Measurements from ENCODE around the gene LHX6.

- TF ChIP-seq TEAD4 (IDR thresholded peaks at IDR 0.05) (no peak), YY1 (IDR thresholded peaks at IDR 0.05; ENCODE audit: low read depth) (no peak), EP300 (IDR thresholded peaks at IDR 0.05; ENCODE audit: borderline replicate concordance) (no peak), RAD21 (IDR thresholded peaks at IDR 0.05; ENCODE audit: low read depth) (no peak), TAF1 (IDR thresholded peaks at IDR 0.05; ENCODE audit: low read depth) (no peak), ZBTB7A (IDR thresholded peaks at IDR 0.05; ENCODE audit: low read depth) (no peak), REST (IDR thresholded peaks at IDR 0.05; ENCODE audit: low read depth) (no peak), CREB1 (IDR thresholded peaks at IDR 0.05; ENCODE audit: low read depth) (no peak), CEBPB (IDR thresholded peaks at IDR 0.05) (no peak), USF1 (IDR thresholded peaks at IDR 0.05) (no peak), NFIC (IDR thresholded peaks at IDR 0.05) (no peak), EGR1 (IDR thresholded peaks at IDR 0.05) (no peak), FOXM1 (IDR thresholded peaks at IDR 0.05; ENCODE audit: borderline replicate concordance, low read depth) (no peak)
- TF ChIP-seq, protein P1, sequence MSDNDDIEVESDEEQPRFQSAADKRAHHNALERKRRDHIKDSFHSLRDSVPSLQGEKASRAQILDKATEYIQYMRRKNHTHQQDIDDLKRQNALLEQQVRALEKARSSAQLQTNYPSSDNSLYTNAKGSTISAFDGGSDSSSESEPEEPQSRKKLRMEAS (IDR thresholded peaks at IDR 0.05): no peak
These were observed 6.0 kb downstream of the LHX6 start for GRCh38 chr9:122222791-122223190.

All from Ishikawa (cell line).